ENCODE data around the gene MSI2.

Gene MSI2

GRCh38 chr17:57228911-57229310 is 27.4 kb upstream of the MSI2 start:
- no peaks in the 10 kb centered on the region for H3K9me3 ChIP-seq (ENCODE audit: control insufficient read depth, low read length)
- peaks cover 3% of the 10 kb centered on the region for H3K27me3 ChIP-seq (ENCODE audit: control insufficient read depth, insufficient read depth, low read length)
- no peak overlapping the region for H3K9ac ChIP-seq (ENCODE audit: low read length)
- H3K4me1 ChIP-seq (ENCODE audit: control insufficient read depth, insufficient read depth, low read length), result no peaks in the 10 kb centered on the region
- no peaks in the 10 kb centered on the region for H3K36me3 ChIP-seq (ENCODE audit: control insufficient read depth, insufficient read depth, low read length)
- no peak overlapping the region for H3K4me3 ChIP-seq (ENCODE audit: low read length)

GRCh38 chr17:57234061-57234738 is 22.1 kb upstream of the MSI2 start:
- no peaks in the 10 kb centered on the region for H3K9me3 ChIP-seq (ENCODE audit: control insufficient read depth, low read length)

GRCh38 chr17:57234739-57235092 is 21.6 kb upstream of the MSI2 start:
- peaks cover 3% of the 10 kb centered on the region for H3K27me3 ChIP-seq (ENCODE audit: control insufficient read depth, insufficient read depth, low read length)
- H3K9me3 ChIP-seq (ENCODE audit: control insufficient read depth, low read length), result no peaks in the 10 kb centered on the region
- H3K9ac ChIP-seq (ENCODE audit: low read length), result no peak overlapping the region
- no peak overlapping the region for H3K4me3 ChIP-seq (ENCODE audit: low read length)
- no peaks in the 10 kb centered on the region for H3K4me1 ChIP-seq (ENCODE audit: control insufficient read depth, insufficient read depth, low read length)
- no peaks in the 10 kb centered on the region for H3K36me3 ChIP-seq (ENCODE audit: control insufficient read depth, insufficient read depth, low read length)

More at GRCh38 chr17:57234061-57234738, 22.1 kb upstream of the MSI2 start:
- Histone ChIP-seq H3K9ac (ENCODE audit: low read length) (no peak overlapping the region), H3K4me1 (ENCODE audit: control insufficient read depth, insufficient read depth, low read length) (no peaks in the 10 kb centered on the region), H3K4me3 (ENCODE audit: low read length) (no peak overlapping the region), H3K27me3 (ENCODE audit: control insufficient read depth, insufficient read depth, low read length) (peaks cover 3% of the 10 kb centered on the region), H3K36me3 (ENCODE audit: control insufficient read depth, insufficient read depth, low read length) (no peaks in the 10 kb centered on the region)

- no peak overlapping the region for H3K9ac ChIP-seq (ENCODE audit: low read length)
- no peak overlapping the region for H3K4me3 ChIP-seq (ENCODE audit: low read length)
- H3K9me3 ChIP-seq (ENCODE audit: control insufficient read depth, low read length), result no peaks in the 10 kb centered on the region
- no peaks in the 10 kb centered on the region for H3K4me1 ChIP-seq (ENCODE audit: control insufficient read depth, insufficient read depth, low read length)
- H3K36me3 ChIP-seq (ENCODE audit: control insufficient read depth, insufficient read depth, low read length), result no peaks in the 10 kb centered on the region
- peaks cover 3% of the 10 kb centered on the region for H3K27me3 ChIP-seq (ENCODE audit: control insufficient read depth, insufficient read depth, low read length)
Observed at GRCh38 chr17:57235124-57235523, 21.2 kb upstream of the MSI2 start.

GRCh38 chr17:57236686-57237299 is 19.5 kb upstream of the MSI2 start:
- no peaks in the 10 kb centered on the region for H3K36me3 ChIP-seq (ENCODE audit: control insufficient read depth, insufficient read depth, low read length)

GRCh38 chr17:57240648-57241047 is 15.7 kb upstream of the MSI2 start:
- Histone ChIP-seq H3K36me3 (ENCODE audit: control insufficient read depth, insufficient read depth, low read length) (no peaks in the 10 kb centered on the region), H3K9me3 (ENCODE audit: control insufficient read depth, low read length) (no peaks in the 10 kb centered on the region), H3K27me3 (ENCODE audit: control insufficient read depth, insufficient read depth, low read length) (peaks cover 4% of the 10 kb centered on the region), H3K4me1 (ENCODE audit: control insufficient read depth, insufficient read depth, low read length) (peaks cover 3% of the 10 kb centered on the region), H3K4me3 (ENCODE audit: low read length) (no peak overlapping the region), H3K9ac (ENCODE audit: low read length) (no peak overlapping the region)

More at GRCh38 chr17:57236686-57237299, 19.5 kb upstream of the MSI2 start:
- Histone ChIP-seq H3K4me3 (ENCODE audit: low read length) (no peak overlapping the region), H3K4me1 (ENCODE audit: control insufficient read depth, insufficient read depth, low read length) (no peaks in the 10 kb centered on the region), H3K27me3 (ENCODE audit: control insufficient read depth, insufficient read depth, low read length) (peaks cover 3% of the 10 kb centered on the region), H3K9ac (ENCODE audit: low read length) (no peak overlapping the region), H3K9me3 (ENCODE audit: control insufficient read depth, low read length) (no peaks in the 10 kb centered on the region)

GRCh38 chr17:57242148-57242547 is 14.2 kb upstream of the MSI2 start:
- H3K9me3 ChIP-seq (ENCODE audit: control insufficient read depth, low read length), result no peaks in the 10 kb centered on the region
- no peak overlapping the region for H3K4me3 ChIP-seq (ENCODE audit: low read length)
- peaks cover 4% of the 10 kb centered on the region for H3K27me3 ChIP-seq (ENCODE audit: control insufficient read depth, insufficient read depth, low read length)
- peaks cover 3% of the 10 kb centered on the region for H3K4me1 ChIP-seq (ENCODE audit: control insufficient read depth, insufficient read depth, low read length)
- no peak overlapping the region for H3K9ac ChIP-seq (ENCODE audit: low read length)
- no peaks in the 10 kb centered on the region for H3K36me3 ChIP-seq (ENCODE audit: control insufficient read depth, insufficient read depth, low read length)

- Histone ChIP-seq H3K9ac (ENCODE audit: low read length) (no peak overlapping the region), H3K27me3 (ENCODE audit: control insufficient read depth, insufficient read depth, low read length) (peaks cover 4% of the 10 kb centered on the region), H3K4me1 (ENCODE audit: control insufficient read depth, insufficient read depth, low read length) (peaks cover 3% of the 10 kb centered on the region), H3K36me3 (ENCODE audit: control insufficient read depth, insufficient read depth, low read length) (no peaks in the 10 kb centered on the region), H3K9me3 (ENCODE audit: control insufficient read depth, low read length) (no peaks in the 10 kb centered on the region), H3K4me3 (ENCODE audit: low read length) (no peak overlapping the region)
Observed at GRCh38 chr17:57243171-57243622, 13.1 kb upstream of the MSI2 start.

- H3K4me1 ChIP-seq (ENCODE audit: control insufficient read depth, insufficient read depth, low read length), result peaks cover 3% of the 10 kb centered on the region
- peaks cover 4% of the 10 kb centered on the region for H3K27me3 ChIP-seq (ENCODE audit: control insufficient read depth, insufficient read depth, low read length)
- no peaks in the 10 kb centered on the region for H3K9me3 ChIP-seq (ENCODE audit: control insufficient read depth, low read length)
- H3K36me3 ChIP-seq (ENCODE audit: control insufficient read depth, insufficient read depth, low read length), result no peaks in the 10 kb centered on the region
- no peak overlapping the region for H3K9ac ChIP-seq (ENCODE audit: low read length)
- no peak overlapping the region for H3K4me3 ChIP-seq (ENCODE audit: low read length)
Observed at GRCh38 chr17:57245786-57246185, 10.5 kb upstream of the MSI2 start.

GRCh38 chr17:57246257-57246656 is 10.1 kb upstream of the MSI2 start:
- H3K36me3 ChIP-seq (ENCODE audit: control insufficient read depth, insufficient read depth, low read length), result no peaks in the 10 kb centered on the region
- H3K4me3 ChIP-seq (ENCODE audit: low read length), result no peak overlapping the region
- H3K27me3 ChIP-seq (ENCODE audit: control insufficient read depth, insufficient read depth, low read length), result peaks cover 4% of the 10 kb centered on the region
- peaks cover 3% of the 10 kb centered on the region for H3K4me1 ChIP-seq (ENCODE audit: control insufficient read depth, insufficient read depth, low read length)
- H3K9me3 ChIP-seq (ENCODE audit: control insufficient read depth, low read length), result no peaks in the 10 kb centered on the region
- no peak overlapping the region for H3K9ac ChIP-seq (ENCODE audit: low read length)

- peaks cover 3% of the 10 kb centered on the region for H3K4me1 ChIP-seq (ENCODE audit: control insufficient read depth, insufficient read depth, low read length)
- no peaks in the 10 kb centered on the region for H3K9me3 ChIP-seq (ENCODE audit: control insufficient read depth, low read length)
- H3K36me3 ChIP-seq (ENCODE audit: control insufficient read depth, insufficient read depth, low read length), result no peaks in the 10 kb centered on the region
- peaks cover 4% of the 10 kb centered on the region for H3K27me3 ChIP-seq (ENCODE audit: control insufficient read depth, insufficient read depth, low read length)
- H3K9ac ChIP-seq (ENCODE audit: low read length), result no peak overlapping the region
- no peak overlapping the region for H3K4me3 ChIP-seq (ENCODE audit: low read length)
Observed at GRCh38 chr17:57247261-57247660, 9.1 kb upstream of the MSI2 start.

- H3K36me3 ChIP-seq (ENCODE audit: control insufficient read depth, insufficient read depth, low read length), result no peaks in the 10 kb centered on the region
- H3K9ac ChIP-seq (ENCODE audit: low read length), result no peak overlapping the region
- no peaks in the 10 kb centered on the region for H3K9me3 ChIP-seq (ENCODE audit: control insufficient read depth, low read length)
- peaks cover 4% of the 10 kb centered on the region for H3K27me3 ChIP-seq (ENCODE audit: control insufficient read depth, insufficient read depth, low read length)
- peaks cover 3% of the 10 kb centered on the region for H3K4me1 ChIP-seq (ENCODE audit: control insufficient read depth, insufficient read depth, low read length)
- H3K4me3 ChIP-seq (ENCODE audit: low read length), result no peak overlapping the region
Observed at GRCh38 chr17:57247913-57248312, 8.4 kb upstream of the MSI2 start.
